Stimulated activated CD8-positive, alpha-beta memory T cell treated with anti-CD3 and anti-CD28 coated beads, Interleukin-4, amount 100 ng/mL, for 48 hours (primary cell): ENCODE data around the gene PPBP.

Experiments used
- DNase-seq: peaks from one replicate; pipeline ENCODE4 v3.0.0-alpha.2; 2020

PPBP gene

GRCh38 chr4:73988061-73988460 is at the start of gene PPBP:
PPBP (minus strand) TSS chr4:73988190; CDS start chr4:73988103, 87 bp downstream.
- DNase-seq: no peak

GRCh38 chr4:74037076-74037955 is 49.3 kb upstream of the PPBP start:
- no peak for DNase-seq

- no peak for DNase-seq
Measured at GRCh38 chr4:74033739-74034138, 45.7 kb upstream of the PPBP start.

GRCh38 chr4:74032064-74032463 is 44.1 kb upstream of the PPBP start:
- DNase-seq: no peak

- no peak for DNase-seq
Measured at GRCh38 chr4:74031576-74031975, 43.6 kb upstream of the PPBP start.

GRCh38 chr4:74030285-74030684 is 42.3 kb upstream of the PPBP start:
- no peak for DNase-seq

GRCh38 chr4:74028504-74028903 is 40.5 kb upstream of the PPBP start:
- DNase-seq: no peak

- no peak for DNase-seq
Measured at GRCh38 chr4:74023709-74024108, 35.7 kb upstream of the PPBP start.

GRCh38 chr4:74021601-74022000 is 33.6 kb upstream of the PPBP start:
- DNase-seq: no peak

GRCh38 chr4:74018771-74019170 is 30.8 kb upstream of the PPBP start:
- DNase-seq: no peak

GRCh38 chr4:74018116-74018515 is 30.1 kb upstream of the PPBP start:
- no peak for DNase-seq

- DNase-seq: no peak
Measured at GRCh38 chr4:74016068-74016467, 28.1 kb upstream of the PPBP start.

GRCh38 chr4:74015126-74015780 is 27.3 kb upstream of the PPBP start:
- no peak for DNase-seq

GRCh38 chr4:74014332-74014731 is 26.3 kb upstream of the PPBP start:
- DNase-seq: no peak

- DNase-seq: no peak
Measured at GRCh38 chr4:74013264-74013663, 25.3 kb upstream of the PPBP start.

- no peak for DNase-seq
Measured at GRCh38 chr4:74012130-74012529, 24.1 kb upstream of the PPBP start.

- DNase-seq: no peak
Measured at GRCh38 chr4:74009307-74009706, 21.3 kb upstream of the PPBP start.

GRCh38 chr4:74006009-74006476 is 18.1 kb upstream of the PPBP start:
- no peak for DNase-seq

- no peak for DNase-seq
Measured at GRCh38 chr4:74005528-74005927, 17.5 kb upstream of the PPBP start.

GRCh38 chr4:74004668-74005067 is 16.7 kb upstream of the PPBP start:
- no peak for DNase-seq

- DNase-seq: no peak
Measured at GRCh38 chr4:74000301-74000700, 12.3 kb upstream of the PPBP start.

GRCh38 chr4:73998040-73999011 is 10.3 kb upstream of the PPBP start, which contains the start of gene CXCL5:
CXCL5 (minus strand) TSS chr4:73998677; CDS start chr4:73998581, 96 bp downstream.
- no peak for DNase-seq

GRCh38 chr4:73992050-73992449 is 4.1 kb upstream of the PPBP start:
- DNase-seq: no peak
